ENCODE data around the gene DHX8. TPM values are rescaled to one million over a fixed set of nuclear protein-coding genes. Genes with fewer than 3 reads are reported as not detected.
"Not testable (repeated sequence)": the region's sequence is repeated elsewhere in the genome, so short reads cannot be mapped to it uniquely, and the experiment has no call there.

Gene DHX8
- total RNA-seq, 1 donor from 2014 or later: 53.2 TPM

DNA sequence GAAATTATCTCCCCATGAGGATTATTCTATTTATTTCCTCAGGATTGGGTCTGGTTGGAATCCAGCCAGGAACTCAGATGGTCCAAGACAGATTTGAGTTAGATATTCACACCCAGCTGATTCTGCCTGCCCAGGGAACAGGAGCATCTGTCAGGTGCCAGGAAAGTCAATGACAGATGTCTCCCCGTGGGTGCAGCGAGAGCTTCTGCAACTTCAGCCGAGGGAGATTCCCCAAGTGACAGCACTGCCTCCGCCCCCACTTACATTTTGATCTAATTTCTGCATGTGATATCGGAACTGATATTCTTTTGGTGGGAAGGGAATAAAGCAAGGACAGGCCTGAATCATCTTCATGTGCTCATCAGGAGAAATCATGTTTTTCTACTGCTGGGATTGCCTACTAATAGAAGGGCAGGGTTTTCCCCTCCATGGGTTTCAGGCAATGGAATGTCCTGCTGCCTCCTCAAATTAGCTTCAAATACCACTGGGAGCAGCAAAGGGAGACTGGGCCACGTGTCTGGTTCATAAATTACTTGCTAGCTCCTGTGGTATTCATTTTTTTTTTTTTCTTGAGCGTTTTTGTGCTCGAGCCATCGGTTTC is 15.7 kb upstream of the DHX8 start:
- Mint-ChIP-seq H3K27me3 (ENCODE audit: low read depth) (peaks cover 8% of the 10 kb centered on the region), H3K36me3 (ENCODE audit: low read depth) (no peaks in the 10 kb centered on the region)

DNA sequence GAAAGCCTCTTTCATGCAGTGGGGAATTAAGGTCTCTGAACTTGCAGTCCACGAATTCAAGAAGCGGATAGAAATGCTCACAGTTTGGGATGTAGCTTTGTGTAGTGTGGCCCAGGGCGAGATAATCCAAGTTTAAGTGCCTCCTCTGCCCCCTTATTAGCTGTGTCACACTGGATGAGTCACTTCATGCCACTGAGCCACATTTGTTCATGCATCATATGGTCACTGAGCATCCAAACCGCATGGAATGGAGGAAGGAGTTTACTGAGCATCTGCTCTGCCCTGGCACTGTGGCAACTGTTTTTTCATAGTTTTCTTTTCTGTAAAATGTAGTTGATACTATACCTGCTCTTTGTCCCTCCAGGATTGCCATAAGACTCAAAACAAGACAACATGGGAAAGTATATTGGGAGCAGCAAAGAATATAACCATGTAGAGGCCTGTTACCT is 15.1 kb upstream of the DHX8 start:
- no peaks in the 10 kb centered on the region for H3K9me3 Mint-ChIP-seq
- intact Hi-C loops (cut with micrococcal nuclease): no loop called here
- peaks cover 8% of the 10 kb centered on the region for H3K27me3 Mint-ChIP-seq (ENCODE audit: low read depth)
- H3K4me3 Mint-ChIP-seq (ENCODE audit: low read depth): no peak overlapping the region
- no peak for DNase-seq (ENCODE audit: low spot score)
- no peaks in the 10 kb centered on the region for H3K36me3 Mint-ChIP-seq (ENCODE audit: low read depth)
- H3K4me1 Mint-ChIP-seq (ENCODE audit: low read depth): peaks cover 5% of the 10 kb centered on the region
- no peak overlapping the region for H3K27ac Mint-ChIP-seq

More for the DNA sequence above, 15.7 kb upstream of the DHX8 start:
- H3K4me1 Mint-ChIP-seq (ENCODE audit: low read depth): peaks cover 5% of the 10 kb centered on the region
- intact Hi-C loops (cut with micrococcal nuclease): no loop called here
- H3K27ac Mint-ChIP-seq: no peak overlapping the region
- DNase-seq (ENCODE audit: low spot score): no peak
- H3K9me3 Mint-ChIP-seq: no peaks in the 10 kb centered on the region
- H3K4me3 Mint-ChIP-seq (ENCODE audit: low read depth): no peak overlapping the region

DNA sequence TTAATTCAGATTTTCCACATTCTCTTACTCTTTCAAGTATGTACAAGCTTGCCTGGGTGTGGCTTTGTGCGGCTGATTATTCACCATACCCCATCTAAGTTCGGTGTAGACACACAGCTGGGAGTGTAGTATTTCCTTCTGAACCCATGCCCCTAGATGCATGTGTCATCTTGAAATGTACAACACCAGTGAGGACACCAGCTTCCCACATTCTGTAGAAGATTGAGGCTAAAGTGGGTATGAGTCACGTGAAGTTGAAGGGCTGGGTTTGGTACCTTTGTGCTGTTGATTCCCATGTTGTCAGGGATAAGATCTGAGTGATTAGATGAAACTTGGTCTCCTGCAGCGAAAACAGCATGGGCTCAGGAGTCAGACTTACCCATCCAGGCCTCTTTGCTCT is 14.6 kb upstream of the DHX8 start:
- H3K27me3 Mint-ChIP-seq (ENCODE audit: low read depth): peaks cover 7% of the 10 kb centered on the region
- peaks cover 5% of the 10 kb centered on the region for H3K4me1 Mint-ChIP-seq (ENCODE audit: low read depth)
- no peak for DNase-seq (ENCODE audit: low spot score)
- no peak overlapping the region for H3K27ac Mint-ChIP-seq
- H3K9me3 Mint-ChIP-seq: no peaks in the 10 kb centered on the region
- H3K4me3 Mint-ChIP-seq (ENCODE audit: low read depth): no peak overlapping the region
- intact Hi-C loops (cut with micrococcal nuclease): no loop called here
- H3K36me3 Mint-ChIP-seq (ENCODE audit: low read depth): no peaks in the 10 kb centered on the region

DNA sequence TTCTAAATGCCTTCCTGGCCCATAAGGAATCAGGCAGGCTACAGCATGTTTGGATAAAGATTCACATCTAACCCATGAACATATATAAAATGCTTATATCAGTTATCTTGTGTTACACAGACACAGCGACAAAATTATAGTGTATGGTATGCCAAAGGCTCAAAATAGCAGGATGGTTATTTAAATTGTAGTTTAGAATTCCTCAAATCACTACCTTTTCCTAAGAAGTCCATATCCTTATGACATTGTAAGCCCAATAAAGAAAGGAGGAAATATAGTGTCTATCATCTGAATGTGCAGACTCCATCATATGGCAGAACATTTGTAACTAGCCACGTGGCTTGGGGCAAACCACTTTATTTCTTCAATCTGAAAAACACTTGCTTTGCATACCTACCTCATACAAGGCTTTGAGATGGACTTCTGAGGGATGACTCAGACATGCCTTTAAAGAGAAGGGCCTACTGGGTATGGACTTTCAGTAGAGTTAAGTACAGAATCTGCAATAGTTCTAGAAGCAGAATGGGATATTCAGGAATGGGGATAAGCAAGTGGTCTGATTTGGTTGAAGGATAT is 12.1 kb upstream of the DHX8 start:
- no peak overlapping the region for H3K4me3 Mint-ChIP-seq (ENCODE audit: low read depth)
- DNase-seq (ENCODE audit: low spot score): no peak
- intact Hi-C loops (cut with micrococcal nuclease): no loop called here
- no peaks in the 10 kb centered on the region for H3K36me3 Mint-ChIP-seq (ENCODE audit: low read depth)
- no peak overlapping the region for H3K27ac Mint-ChIP-seq
- peaks cover 3% of the 10 kb centered on the region for H3K27me3 Mint-ChIP-seq (ENCODE audit: low read depth)
- H3K4me1 Mint-ChIP-seq (ENCODE audit: low read depth): peaks cover 5% of the 10 kb centered on the region
- no peaks in the 10 kb centered on the region for H3K9me3 Mint-ChIP-seq

DNA sequence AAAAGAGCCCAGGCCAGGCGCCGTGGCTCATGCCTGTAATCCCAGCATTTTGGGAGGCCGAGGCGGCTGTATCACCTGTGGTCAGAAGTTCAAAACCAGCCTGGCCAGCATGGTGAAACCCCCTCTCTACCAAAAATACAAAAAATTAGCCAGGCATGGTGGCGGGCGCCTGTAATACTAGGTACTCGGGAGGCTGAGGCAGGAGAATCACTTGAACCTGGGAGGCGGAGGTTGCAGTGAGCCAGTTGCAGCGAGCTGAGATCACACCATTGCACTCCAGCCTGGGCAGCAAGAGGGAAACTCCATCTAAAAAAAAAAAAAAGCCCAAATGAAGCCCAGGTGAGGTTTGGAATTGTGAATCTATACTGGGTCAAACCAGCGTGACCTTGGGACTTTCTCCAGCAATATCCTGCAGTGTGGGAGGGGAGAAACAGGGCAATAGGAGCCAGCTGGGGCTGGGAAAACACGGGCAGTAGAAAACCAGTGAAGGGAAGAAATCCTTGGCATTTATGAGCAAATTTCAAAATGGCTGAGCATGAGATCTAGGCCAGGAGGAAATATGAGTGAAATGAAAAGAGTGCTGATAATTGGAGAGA is 8.2 kb upstream of the DHX8 start:
- Mint-ChIP-seq H3K27ac (no peak overlapping the region), H3K4me1 (ENCODE audit: low read depth) (no peaks in the 10 kb centered on the region), H3K36me3 (ENCODE audit: low read depth) (no peaks in the 10 kb centered on the region), H3K9me3 (no peaks in the 10 kb centered on the region), H3K4me3 (ENCODE audit: low read depth) (no peak overlapping the region), H3K27me3 (ENCODE audit: low read depth) (peaks cover 2% of the 10 kb centered on the region)
- intact Hi-C loops (cut with micrococcal nuclease): no loop called here
- DNase-seq (ENCODE audit: low spot score): no peak

DNA sequence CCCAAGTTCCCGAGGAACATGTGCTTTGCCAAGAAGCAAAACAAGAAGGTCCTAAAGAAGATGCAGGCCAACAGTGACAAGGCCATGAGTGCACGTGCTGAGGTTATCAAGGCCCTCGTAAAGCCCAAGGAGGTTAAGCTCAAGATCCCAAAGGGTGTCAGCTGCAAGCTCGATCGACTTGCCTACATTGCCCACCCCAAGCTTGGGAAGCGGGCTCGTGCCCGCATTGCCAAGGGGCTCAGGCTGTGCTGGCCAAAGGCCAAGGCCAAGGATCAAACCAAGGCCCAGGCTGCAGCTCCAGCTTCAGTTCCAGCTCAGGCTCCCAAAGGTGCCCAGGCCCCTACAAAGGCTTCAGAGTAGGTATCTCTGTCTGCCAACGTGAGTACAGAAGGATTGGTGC is 7.5 kb upstream of the DHX8 start:
- intact Hi-C loops (cut with micrococcal nuclease); H3K27ac Mint-ChIP-seq; H3K4me3 Mint-ChIP-seq (ENCODE audit: low read depth); H3K4me1 Mint-ChIP-seq (ENCODE audit: low read depth); H3K36me3 Mint-ChIP-seq (ENCODE audit: low read depth); DNase-seq (ENCODE audit: low spot score); H3K9me3 Mint-ChIP-seq; H3K27me3 Mint-ChIP-seq (ENCODE audit: low read depth): not testable (repeated sequence)

DNA sequence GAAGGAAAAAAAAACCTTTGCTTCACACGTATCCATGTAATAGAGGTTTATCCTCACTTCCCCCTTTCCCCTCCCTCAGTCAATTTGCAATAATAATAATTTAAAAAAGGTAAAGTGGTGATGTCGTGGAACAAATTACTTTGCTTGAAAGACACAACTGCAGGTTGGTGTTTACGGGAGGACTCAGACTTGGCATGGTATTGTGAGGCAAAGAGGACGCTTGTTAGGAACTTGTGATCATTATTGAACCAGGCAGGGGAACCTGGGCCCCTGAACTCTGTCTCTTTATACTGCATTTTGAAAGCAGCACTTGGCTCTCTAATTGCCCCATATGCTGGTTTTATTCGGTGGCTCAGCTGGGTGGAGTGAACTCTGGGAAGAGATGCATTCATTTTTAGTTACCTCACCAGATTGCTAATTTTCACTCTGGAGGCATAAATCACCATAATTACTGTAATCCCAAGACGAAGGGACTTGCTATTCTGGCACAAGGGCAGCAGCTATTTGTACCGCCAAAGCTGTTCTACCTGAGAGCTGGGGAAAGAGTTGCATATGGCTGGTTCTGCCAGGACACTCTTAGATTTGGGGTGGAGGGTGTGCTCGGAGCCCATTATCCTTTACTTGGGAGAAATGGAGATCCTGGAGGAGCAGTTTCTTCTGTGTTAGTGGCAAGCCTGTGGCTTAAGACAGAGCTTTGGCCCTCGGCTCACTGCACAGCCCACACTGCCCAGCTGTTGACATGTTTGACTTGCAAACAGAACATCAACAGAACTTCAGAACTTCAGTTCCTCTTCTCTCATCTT is 5.7 kb upstream of the DHX8 start:
- intact Hi-C loops (cut with micrococcal nuclease): no loop called here

DNA sequence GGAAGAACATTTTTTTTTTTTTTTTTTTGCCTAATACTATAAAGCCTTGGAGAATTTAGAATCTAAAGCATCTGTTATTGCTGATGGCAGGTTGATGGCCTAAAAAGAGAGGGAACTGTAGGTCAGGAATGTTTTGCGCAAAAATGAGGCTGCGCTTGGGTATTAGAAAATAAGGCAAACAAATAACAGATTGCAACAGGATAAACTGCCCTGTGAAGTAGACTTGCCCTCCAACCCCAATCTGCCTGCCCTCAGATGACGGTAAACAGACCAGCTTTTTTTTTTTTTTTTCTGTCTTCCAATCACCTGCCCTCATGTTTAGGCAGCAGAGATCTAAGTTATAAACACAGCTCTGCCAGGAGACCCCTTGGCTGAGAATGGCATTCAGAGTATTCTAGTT is 3.8 kb upstream of the DHX8 start:
- Mint-ChIP-seq H3K27me3 (ENCODE audit: low read depth) (no peaks in the 10 kb centered on the region), H3K36me3 (ENCODE audit: low read depth) (peaks cover 3% of the 10 kb centered on the region), H3K4me3 (ENCODE audit: low read depth) (no peak overlapping the region), H3K4me1 (ENCODE audit: low read depth) (peaks cover 8% of the 10 kb centered on the region), H3K9me3 (no peaks in the 10 kb centered on the region), H3K27ac (no peak overlapping the region)
- intact Hi-C loops (cut with micrococcal nuclease): loop anchor here (5.0 kb wide), 2 partner anchors 138 to 458 kb away; partner anchors contain the start of gene VAT1
- DNase-seq (ENCODE audit: low spot score): no peak

More for the DNA sequence above, 5.7 kb upstream of the DHX8 start:
- Mint-ChIP-seq H3K4me3 (ENCODE audit: low read depth) (no peak overlapping the region), H3K9me3 (no peaks in the 10 kb centered on the region), H3K4me1 (ENCODE audit: low read depth) (no peaks in the 10 kb centered on the region), H3K27me3 (ENCODE audit: low read depth) (no peaks in the 10 kb centered on the region), H3K36me3 (ENCODE audit: low read depth) (no peaks in the 10 kb centered on the region), H3K27ac (no peak overlapping the region)
- DNase-seq (ENCODE audit: low spot score): no peak

DNA sequence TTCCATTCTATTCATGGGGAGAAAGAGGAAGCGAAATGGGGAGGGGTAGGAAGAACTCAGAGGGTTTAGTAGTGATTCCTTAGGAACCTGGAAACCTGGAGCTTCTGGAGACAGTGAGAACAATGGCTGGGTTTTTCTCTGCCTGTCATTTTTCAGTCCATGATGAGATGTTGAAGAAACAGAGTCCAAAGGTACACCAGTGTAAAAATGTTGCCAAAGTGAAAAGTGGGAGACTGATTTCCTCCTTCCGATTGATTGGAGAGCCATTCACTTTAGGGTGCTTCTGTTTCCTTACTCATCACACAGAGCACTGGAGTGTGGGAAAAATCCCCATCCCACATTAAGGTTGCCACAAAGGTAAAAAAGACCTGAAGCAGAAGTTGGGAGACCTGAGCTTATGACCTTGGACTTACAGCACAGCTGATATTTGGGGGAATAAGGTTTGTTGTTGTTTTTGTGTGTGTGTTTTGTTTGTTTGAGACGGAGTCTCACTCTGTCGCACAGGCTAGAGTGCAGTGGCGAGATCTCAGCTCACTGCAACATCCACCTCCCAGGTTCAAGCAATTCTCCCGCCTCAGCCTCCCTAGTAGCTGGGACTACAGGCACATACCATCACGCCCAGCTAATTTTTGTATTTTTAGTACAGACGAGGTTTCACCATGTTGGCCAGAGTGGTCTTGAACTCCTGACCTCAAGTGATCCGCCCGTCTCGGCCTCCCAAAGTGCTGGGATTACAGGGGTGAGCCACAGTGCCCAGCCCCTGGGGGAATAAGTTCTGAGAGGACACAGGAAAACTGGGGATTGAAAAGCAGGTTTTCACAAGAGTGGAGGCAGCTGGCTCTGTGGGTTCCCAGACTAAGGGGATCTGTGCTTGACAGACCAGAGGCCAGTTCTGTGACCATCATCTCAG is 1.4 kb upstream of the DHX8 start:
- Mint-ChIP-seq H3K36me3 (ENCODE audit: low read depth) (peaks cover 3% of the 10 kb centered on the region), H3K27me3 (ENCODE audit: low read depth) (no peaks in the 10 kb centered on the region)

DNA sequence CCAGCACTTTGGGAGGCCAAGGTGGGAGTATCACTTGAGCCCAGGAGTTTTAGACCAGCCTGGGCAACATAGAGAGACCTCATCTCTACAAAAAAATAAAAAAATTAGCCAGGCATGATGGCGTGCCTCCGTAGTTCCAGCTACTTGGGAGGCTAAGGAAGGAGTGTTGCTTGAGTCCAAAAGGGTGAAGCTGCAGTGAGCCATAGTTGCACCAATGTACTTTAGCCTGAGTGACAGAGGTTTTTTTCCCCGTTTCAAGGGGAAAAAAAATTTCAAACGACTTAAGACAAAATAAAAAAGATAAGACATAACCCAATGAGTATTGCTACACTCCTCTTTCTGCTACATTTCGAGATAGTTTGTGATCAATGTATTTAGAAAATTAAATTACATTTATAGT is 6.8 kb downstream of the DHX8 start:
- Mint-ChIP-seq H3K4me1 (ENCODE audit: low read depth) (peaks cover 6% of the 10 kb centered on the region), H3K27ac (no peak overlapping the region), H3K9me3 (no peaks in the 10 kb centered on the region), H3K4me3 (ENCODE audit: low read depth) (no peak overlapping the region), H3K27me3 (ENCODE audit: low read depth) (no peaks in the 10 kb centered on the region), H3K36me3 (ENCODE audit: low read depth) (peaks cover 45% of the 10 kb centered on the region)
- DNase-seq (ENCODE audit: low spot score): no peak
- intact Hi-C loops (cut with micrococcal nuclease): no loop called here

More for the DNA sequence above, 1.4 kb upstream of the DHX8 start:
- H3K4me3 Mint-ChIP-seq (ENCODE audit: low read depth): no peak overlapping the region
- DNase-seq (ENCODE audit: low spot score): no peak
- no peak overlapping the region for H3K27ac Mint-ChIP-seq
- H3K9me3 Mint-ChIP-seq: no peaks in the 10 kb centered on the region
- H3K4me1 Mint-ChIP-seq (ENCODE audit: low read depth): peaks cover 17% of the 10 kb centered on the region
- intact Hi-C loops (cut with micrococcal nuclease): loop anchor here (1.0 to 5.0 kb wide), 6 partner anchors 64 to 460 kb away; partner anchors contain the start of genes ETV4 and VAT1

DNA sequence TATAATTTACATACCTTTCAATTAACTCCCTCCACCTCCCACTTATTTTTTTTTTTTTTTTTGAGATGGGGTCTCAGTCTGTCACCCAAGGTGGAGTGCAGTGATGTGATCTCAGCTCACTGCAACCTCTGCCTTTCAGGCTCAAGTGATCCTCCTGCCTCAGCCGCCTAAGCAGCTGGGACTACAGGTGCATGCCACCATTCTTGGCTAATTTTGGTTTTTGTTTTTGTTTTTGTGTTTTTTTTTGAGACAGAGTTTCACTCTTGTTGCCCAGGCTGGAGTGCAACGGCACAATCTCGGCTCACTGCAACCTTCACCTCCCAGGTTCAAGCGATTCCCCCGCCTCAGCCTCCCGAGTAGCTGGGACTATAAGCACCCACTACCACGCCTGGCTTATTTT is 25.7 kb downstream of the DHX8 start:
- DNase-seq (ENCODE audit: low spot score); H3K27ac Mint-ChIP-seq; H3K4me1 Mint-ChIP-seq (ENCODE audit: low read depth); H3K4me3 Mint-ChIP-seq (ENCODE audit: low read depth); H3K9me3 Mint-ChIP-seq; intact Hi-C loops (cut with micrococcal nuclease); H3K27me3 Mint-ChIP-seq (ENCODE audit: low read depth): not testable (repeated sequence)
- H3K36me3 Mint-ChIP-seq (ENCODE audit: low read depth): peaks cover 64% of the 10 kb centered on the region

DNA sequence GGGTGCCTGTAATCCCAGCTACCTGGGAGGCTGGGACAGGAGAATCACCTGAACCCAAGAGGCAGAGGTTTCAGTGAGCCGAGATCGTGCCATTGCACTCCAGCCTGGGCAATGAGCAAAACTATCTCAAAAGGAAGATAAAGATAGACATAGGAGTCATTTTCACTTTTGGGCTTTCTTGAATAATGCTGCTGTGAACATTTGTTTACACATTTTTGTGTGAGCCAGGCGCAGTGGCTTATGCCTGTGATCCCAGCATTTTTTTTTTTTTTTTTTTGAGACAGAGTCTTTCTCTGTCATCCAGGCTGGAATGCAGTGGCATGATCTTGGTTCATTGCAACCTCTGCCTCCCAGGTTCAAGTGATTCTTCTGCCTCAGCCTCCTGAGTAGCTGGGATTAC is 27.4 kb downstream of the DHX8 start:
- intact Hi-C loops (cut with micrococcal nuclease); H3K27ac Mint-ChIP-seq; H3K27me3 Mint-ChIP-seq (ENCODE audit: low read depth); H3K9me3 Mint-ChIP-seq; H3K4me3 Mint-ChIP-seq (ENCODE audit: low read depth); DNase-seq (ENCODE audit: low spot score); H3K4me1 Mint-ChIP-seq (ENCODE audit: low read depth): not testable (repeated sequence)
- peaks cover 61% of the 10 kb centered on the region for H3K36me3 Mint-ChIP-seq (ENCODE audit: low read depth)
